Measurements from ENCODE around the gene DIPK1C. TPM values are rescaled to one million over a fixed set of nuclear protein-coding genes. Genes with fewer than 3 reads are reported as not detected.

DIPK1C gene
- total and polyA plus RNA-seq, 9 donors: 6.1 to 18.1 (median 13.2) TPM

- no peak overlapping the region for H3K4me3 ChIP-seq (ENCODE audit: low read length)
- H3K27me3 ChIP-seq (ENCODE audit: control insufficient read depth, insufficient read depth, low read length): peaks cover 7% of the 10 kb centered on the region
- H3K4me1 ChIP-seq (ENCODE audit: control insufficient read depth, insufficient read depth, low read length): peaks cover 5% of the 10 kb centered on the region
- H3K9me3 ChIP-seq (replicated peaks; ENCODE audit: control insufficient read depth, low read depth, low read length): no peaks in the 10 kb centered on the region
- DNase-seq: no peak
- peaks cover 6% of the 10 kb centered on the region for H3K36me3 ChIP-seq (ENCODE audit: control insufficient read depth, insufficient read depth, low read length)
- 73% methylated on average over 7 of the region's 14 CpGs for WGBS (ENCODE audit: insufficient coverage)
- H3K27ac ChIP-seq (ENCODE audit: low read length): no peak overlapping the region
These were observed 11.5 kb downstream of the DIPK1C start for GRCh38 chr18:74445585-74445984.

- 86% methylated on average over 3 of the region's 3 CpGs for WGBS (ENCODE audit: insufficient coverage)
- DNase-seq: no peak
These were observed 13.0 kb downstream of the DIPK1C start for GRCh38 chr18:74444104-74444503.

GRCh38 chr18:74440808-74441427, 16.2 kb downstream of the DIPK1C start:
- peaks cover 6% of the 10 kb centered on the region for H3K36me3 ChIP-seq (ENCODE audit: control insufficient read depth, insufficient read depth, low read length)
- peaks cover 6% of the 10 kb centered on the region for H3K27me3 ChIP-seq (ENCODE audit: control insufficient read depth, insufficient read depth, low read length)
- DNase-seq: no peak
- H3K4me1 ChIP-seq (ENCODE audit: control insufficient read depth, insufficient read depth, low read length): peaks cover 12% of the 10 kb centered on the region
- H3K27ac ChIP-seq (ENCODE audit: low read length): no peak overlapping the region
- H3K4me3 ChIP-seq (ENCODE audit: low read length): no peak overlapping the region
- no peaks in the 10 kb centered on the region for H3K9me3 ChIP-seq (replicated peaks; ENCODE audit: control insufficient read depth, low read depth, low read length)
- 100% methylated on average over 3 of the region's 9 CpGs for WGBS (ENCODE audit: insufficient coverage)

More at GRCh38 chr18:74444104-74444503, 13.0 kb downstream of the DIPK1C start:
- Histone ChIP-seq H3K27me3 (ENCODE audit: control insufficient read depth, insufficient read depth, low read length) (peaks cover 6% of the 10 kb centered on the region), H3K27ac (ENCODE audit: low read length) (no peak overlapping the region), H3K4me3 (ENCODE audit: low read length) (no peak overlapping the region), H3K9me3 (replicated peaks; ENCODE audit: control insufficient read depth, low read depth, low read length) (no peaks in the 10 kb centered on the region), H3K4me1 (ENCODE audit: control insufficient read depth, insufficient read depth, low read length) (peaks cover 5% of the 10 kb centered on the region), H3K36me3 (ENCODE audit: control insufficient read depth, insufficient read depth, low read length) (peaks cover 6% of the 10 kb centered on the region)

GRCh38 chr18:74438091-74438490, 19.0 kb downstream of the DIPK1C start:
- peaks cover 2% of the 10 kb centered on the region for H3K27me3 ChIP-seq (ENCODE audit: control insufficient read depth, insufficient read depth, low read length)
- WGBS (ENCODE audit: insufficient coverage): no CpG with 5 or more reads among the region's 6 CpGs

GRCh38 chr18:74436158-74436769, 20.8 kb downstream of the DIPK1C start:
- H3K27ac ChIP-seq (ENCODE audit: low read length): no peak overlapping the region
- peaks cover 2% of the 10 kb centered on the region for H3K27me3 ChIP-seq (ENCODE audit: control insufficient read depth, insufficient read depth, low read length)
- H3K4me3 ChIP-seq (ENCODE audit: low read length): no peak overlapping the region
- WGBS (ENCODE audit: insufficient coverage): 25% methylated on average over 6 of the region's 14 CpGs
- no peaks in the 10 kb centered on the region for H3K36me3 ChIP-seq (ENCODE audit: control insufficient read depth, insufficient read depth, low read length)
- peak; percentile 68 for DNase-seq
- H3K9me3 ChIP-seq (replicated peaks; ENCODE audit: control insufficient read depth, low read depth, low read length): no peaks in the 10 kb centered on the region
- peaks cover 10% of the 10 kb centered on the region for H3K4me1 ChIP-seq (ENCODE audit: control insufficient read depth, insufficient read depth, low read length)

More at GRCh38 chr18:74438091-74438490, 19.0 kb downstream of the DIPK1C start:
- no peak overlapping the region for H3K27ac ChIP-seq (ENCODE audit: low read length)
- DNase-seq: no peak
- no peaks in the 10 kb centered on the region for H3K9me3 ChIP-seq (replicated peaks; ENCODE audit: control insufficient read depth, low read depth, low read length)
- H3K4me1 ChIP-seq (ENCODE audit: control insufficient read depth, insufficient read depth, low read length): peaks cover 8% of the 10 kb centered on the region
- peaks cover 6% of the 10 kb centered on the region for H3K36me3 ChIP-seq (ENCODE audit: control insufficient read depth, insufficient read depth, low read length)
- no peak overlapping the region for H3K4me3 ChIP-seq (ENCODE audit: low read length)

GRCh38 chr18:74435740-74436139, 21.4 kb downstream of the DIPK1C start:
- Histone ChIP-seq H3K36me3 (ENCODE audit: control insufficient read depth, insufficient read depth, low read length) (no peaks in the 10 kb centered on the region), H3K4me1 (ENCODE audit: control insufficient read depth, insufficient read depth, low read length) (peaks cover 12% of the 10 kb centered on the region), H3K27ac (ENCODE audit: low read length) (no peak overlapping the region), H3K4me3 (ENCODE audit: low read length) (no peak overlapping the region), H3K27me3 (ENCODE audit: control insufficient read depth, insufficient read depth, low read length) (peaks cover 2% of the 10 kb centered on the region), H3K9me3 (replicated peaks; ENCODE audit: control insufficient read depth, low read depth, low read length) (no peaks in the 10 kb centered on the region)
- no peak for DNase-seq
- WGBS (ENCODE audit: insufficient coverage): 86% methylated on average over 4 of the region's 4 CpGs

- no peaks in the 10 kb centered on the region for H3K9me3 ChIP-seq (replicated peaks; ENCODE audit: control insufficient read depth, low read depth, low read length)
These were observed 22.6 kb downstream of the DIPK1C start for GRCh38 chr18:74434466-74434865.

GRCh38 chr18:74430806-74431571, 26.1 kb downstream of the DIPK1C start:
- 61% methylated on average over 9 of the region's 15 CpGs for WGBS (ENCODE audit: insufficient coverage)
- DNase-seq: no peak

More at GRCh38 chr18:74434466-74434865, 22.6 kb downstream of the DIPK1C start:
- DNase-seq: no peak
- peaks cover 20% of the 10 kb centered on the region for H3K4me1 ChIP-seq (ENCODE audit: control insufficient read depth, insufficient read depth, low read length)
- no peak overlapping the region for H3K4me3 ChIP-seq (ENCODE audit: low read length)
- H3K27me3 ChIP-seq (ENCODE audit: control insufficient read depth, insufficient read depth, low read length): peaks cover 2% of the 10 kb centered on the region
- no peak overlapping the region for H3K27ac ChIP-seq (ENCODE audit: low read length)
- 90% methylated on average over 8 of the region's 11 CpGs for WGBS (ENCODE audit: insufficient coverage)
- no peaks in the 10 kb centered on the region for H3K36me3 ChIP-seq (ENCODE audit: control insufficient read depth, insufficient read depth, low read length)

GRCh38 chr18:74430231-74430630, 26.9 kb downstream of the DIPK1C start:
- WGBS (ENCODE audit: insufficient coverage): 40% methylated on average over 1 of the region's 5 CpGs
- Histone ChIP-seq H3K36me3 (ENCODE audit: control insufficient read depth, insufficient read depth, low read length) (no peaks in the 10 kb centered on the region), H3K4me3 (ENCODE audit: low read length) (no peak overlapping the region), H3K4me1 (ENCODE audit: control insufficient read depth, insufficient read depth, low read length) (peaks cover 17% of the 10 kb centered on the region), H3K9me3 (replicated peaks; ENCODE audit: control insufficient read depth, low read depth, low read length) (no peaks in the 10 kb centered on the region), H3K27ac (ENCODE audit: low read length) (no peak overlapping the region), H3K27me3 (ENCODE audit: control insufficient read depth, insufficient read depth, low read length) (peaks cover 10% of the 10 kb centered on the region)
- DNase-seq: no peak

More at GRCh38 chr18:74430806-74431571, 26.1 kb downstream of the DIPK1C start:
- Histone ChIP-seq H3K4me1 (ENCODE audit: control insufficient read depth, insufficient read depth, low read length) (peaks cover 17% of the 10 kb centered on the region), H3K27ac (ENCODE audit: low read length) (no peak overlapping the region), H3K36me3 (ENCODE audit: control insufficient read depth, insufficient read depth, low read length) (no peaks in the 10 kb centered on the region), H3K9me3 (replicated peaks; ENCODE audit: control insufficient read depth, low read depth, low read length) (no peaks in the 10 kb centered on the region), H3K4me3 (ENCODE audit: low read length) (no peak overlapping the region), H3K27me3 (ENCODE audit: control insufficient read depth, insufficient read depth, low read length) (peaks cover 10% of the 10 kb centered on the region)

GRCh38 chr18:74429096-74429495, 28.0 kb downstream of the DIPK1C start:
- no peaks in the 10 kb centered on the region for H3K9me3 ChIP-seq (replicated peaks; ENCODE audit: control insufficient read depth, low read depth, low read length)
- no peak for DNase-seq
- no peaks in the 10 kb centered on the region for H3K36me3 ChIP-seq (ENCODE audit: control insufficient read depth, insufficient read depth, low read length)
- H3K27ac ChIP-seq (ENCODE audit: low read length): no peak overlapping the region
- H3K27me3 ChIP-seq (ENCODE audit: control insufficient read depth, insufficient read depth, low read length): peaks cover 8% of the 10 kb centered on the region
- H3K4me3 ChIP-seq (ENCODE audit: low read length): no peak overlapping the region
- 35% methylated on average over 5 of the region's 7 CpGs for WGBS (ENCODE audit: insufficient coverage)
- H3K4me1 ChIP-seq (ENCODE audit: control insufficient read depth, insufficient read depth, low read length): peaks cover 17% of the 10 kb centered on the region
